ENCODE data around the gene HLA-DPB1. TPM values are rescaled to one million over a fixed set of nuclear protein-coding genes. Genes with fewer than 3 reads are reported as not detected.
"Not testable (repeated sequence)": the region's sequence is repeated elsewhere in the genome, so short reads cannot be mapped to it uniquely, and the experiment has no call there.

Gene HLA-DPB1
- total RNA-seq, 1 experiment from 2014 or later, result 29.3 TPM

DNA sequence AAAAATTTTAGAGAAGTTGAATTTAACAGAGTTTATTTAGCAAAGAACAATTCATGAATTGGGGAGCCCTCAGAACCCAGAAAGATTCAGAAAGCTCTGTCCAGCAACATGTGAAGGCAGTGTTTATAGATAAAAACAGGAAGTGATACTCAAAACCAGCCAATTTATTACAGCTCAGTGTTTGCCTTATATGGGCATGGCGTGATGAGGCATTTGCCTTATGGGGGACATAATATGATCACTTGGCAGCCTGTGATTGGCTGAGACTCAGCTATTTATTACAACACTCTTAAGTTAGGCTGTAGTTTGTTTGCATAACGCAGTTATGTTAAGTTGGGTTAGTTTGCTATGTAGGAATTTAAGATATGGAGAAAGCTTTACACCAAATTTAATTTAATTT lies 13.8 kb upstream of the HLA-DPB1 start:
- Histone ChIP-seq H3K27me3 (ENCODE audit: control insufficient read depth, insufficient read depth, low read length) (no peaks in the 10 kb centered on the region), H3K4me3 (ENCODE audit: insufficient read depth, low read depth, low read length) (no peak overlapping the region), H3K36me3 (replicated peaks; ENCODE audit: control insufficient read depth, insufficient read depth, low read length) (no peaks in the 10 kb centered on the region)
- no peak for DNase-seq

DNA sequence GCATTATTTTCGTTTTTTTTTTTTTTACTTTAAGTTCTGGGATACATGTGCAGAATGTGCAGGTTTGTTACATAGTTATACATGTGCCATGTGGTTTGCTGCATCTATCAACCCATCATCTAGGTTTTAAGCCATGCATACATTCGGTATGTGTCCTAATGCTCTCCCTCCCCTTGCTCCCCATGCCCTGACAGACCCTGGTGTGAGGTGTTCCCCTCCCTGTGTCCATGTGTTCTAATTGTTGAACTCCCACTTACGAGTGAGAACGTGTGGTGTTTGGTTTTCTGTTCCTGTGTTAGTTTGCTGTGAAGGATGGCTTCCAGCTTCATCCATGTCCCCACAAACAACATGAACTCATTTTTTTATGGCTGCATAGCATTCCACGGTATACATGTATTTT lies 12.4 kb upstream of the HLA-DPB1 start:
- not testable (repeated sequence) for H3K4me3 ChIP-seq (ENCODE audit: insufficient read depth, low read depth, low read length); DNase-seq; H3K27me3 ChIP-seq (ENCODE audit: control insufficient read depth, insufficient read depth, low read length); H3K36me3 ChIP-seq (replicated peaks; ENCODE audit: control insufficient read depth, insufficient read depth, low read length)

DNA sequence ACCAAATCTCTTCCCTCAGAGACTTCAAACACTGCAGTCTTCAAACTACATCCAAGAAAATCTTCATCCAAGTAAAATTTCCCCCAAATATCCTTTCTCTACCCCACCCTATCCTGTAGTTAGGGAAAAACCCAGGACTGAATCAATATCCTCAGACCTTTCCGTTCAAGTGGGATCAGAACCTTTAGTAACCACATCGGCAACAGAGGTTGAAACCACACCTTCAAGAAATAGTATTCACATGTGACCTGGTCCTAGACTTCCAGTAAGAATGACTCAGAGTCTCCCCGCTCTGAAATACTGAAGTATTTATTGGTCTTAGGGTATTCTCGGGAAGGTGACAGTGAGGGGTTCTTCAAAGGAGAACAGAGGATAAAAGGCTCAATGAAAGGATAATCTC lies 11.1 kb upstream of the HLA-DPB1 start:
- Histone ChIP-seq H3K4me3 (ENCODE audit: insufficient read depth, low read depth, low read length) (no peak overlapping the region), H3K36me3 (replicated peaks; ENCODE audit: control insufficient read depth, insufficient read depth, low read length) (no peaks in the 10 kb centered on the region), H3K27me3 (ENCODE audit: control insufficient read depth, insufficient read depth, low read length) (no peaks in the 10 kb centered on the region)
- DNase-seq, result no peak

DNA sequence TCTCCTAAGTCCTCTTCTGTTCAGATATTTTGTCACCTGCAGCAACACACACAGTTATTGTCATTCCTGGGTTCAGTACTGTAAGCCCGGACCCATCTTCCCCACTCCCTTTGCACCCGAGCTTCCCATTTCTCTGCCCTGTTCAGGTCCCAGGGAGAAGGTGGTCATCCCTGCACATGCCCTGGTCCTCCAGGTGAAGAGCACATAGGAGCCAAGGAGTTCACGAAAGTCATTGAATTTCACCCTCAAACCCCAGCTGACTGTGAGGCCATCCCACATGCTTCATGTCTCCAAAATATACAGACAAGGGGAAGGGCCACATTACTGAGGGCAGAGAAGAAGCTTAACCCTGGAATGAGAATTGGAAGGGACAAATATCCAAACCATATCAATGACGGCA lies 10.5 kb upstream of the HLA-DPB1 start:
- Histone ChIP-seq H3K36me3 (replicated peaks; ENCODE audit: control insufficient read depth, insufficient read depth, low read length) (no peaks in the 10 kb centered on the region), H3K27me3 (ENCODE audit: control insufficient read depth, insufficient read depth, low read length) (no peaks in the 10 kb centered on the region), H3K4me3 (ENCODE audit: insufficient read depth, low read depth, low read length) (no peak overlapping the region)
- DNase-seq, result no peak

DNA sequence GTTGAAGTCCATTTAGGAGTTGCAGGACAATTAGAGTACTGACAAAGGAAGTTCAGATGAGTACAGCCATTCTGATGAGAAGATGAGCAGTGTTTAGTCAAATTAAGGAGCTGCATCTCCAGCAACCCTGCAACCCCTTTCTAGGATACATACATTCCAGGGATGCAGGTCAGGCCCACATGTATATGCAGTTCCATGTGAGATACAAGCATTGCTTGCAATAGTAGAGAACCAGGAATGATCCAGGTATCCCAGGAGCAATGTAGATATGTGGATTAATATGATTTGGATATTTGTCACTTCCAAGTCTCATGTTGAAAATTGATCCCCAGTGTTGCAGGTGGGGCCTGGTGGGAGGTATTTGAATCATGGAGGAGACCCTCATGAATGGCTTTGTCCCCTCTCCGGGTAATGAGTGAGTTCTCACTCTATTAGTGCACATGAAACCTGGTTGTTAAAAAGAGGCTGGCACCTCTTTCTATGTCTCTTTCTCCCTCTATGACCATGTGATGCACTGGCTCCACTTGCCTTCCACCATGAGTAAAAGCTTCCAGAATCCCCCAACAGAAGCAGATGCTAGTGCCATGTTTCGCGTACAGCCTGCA lies 8.8 kb upstream of the HLA-DPB1 start:
- Histone ChIP-seq H3K4me3 (ENCODE audit: insufficient read depth, low read depth, low read length) (no peak overlapping the region), H3K27me3 (ENCODE audit: control insufficient read depth, insufficient read depth, low read length) (no peaks in the 10 kb centered on the region), H3K36me3 (replicated peaks; ENCODE audit: control insufficient read depth, insufficient read depth, low read length) (no peaks in the 10 kb centered on the region)
- DNase-seq, result no peak

DNA sequence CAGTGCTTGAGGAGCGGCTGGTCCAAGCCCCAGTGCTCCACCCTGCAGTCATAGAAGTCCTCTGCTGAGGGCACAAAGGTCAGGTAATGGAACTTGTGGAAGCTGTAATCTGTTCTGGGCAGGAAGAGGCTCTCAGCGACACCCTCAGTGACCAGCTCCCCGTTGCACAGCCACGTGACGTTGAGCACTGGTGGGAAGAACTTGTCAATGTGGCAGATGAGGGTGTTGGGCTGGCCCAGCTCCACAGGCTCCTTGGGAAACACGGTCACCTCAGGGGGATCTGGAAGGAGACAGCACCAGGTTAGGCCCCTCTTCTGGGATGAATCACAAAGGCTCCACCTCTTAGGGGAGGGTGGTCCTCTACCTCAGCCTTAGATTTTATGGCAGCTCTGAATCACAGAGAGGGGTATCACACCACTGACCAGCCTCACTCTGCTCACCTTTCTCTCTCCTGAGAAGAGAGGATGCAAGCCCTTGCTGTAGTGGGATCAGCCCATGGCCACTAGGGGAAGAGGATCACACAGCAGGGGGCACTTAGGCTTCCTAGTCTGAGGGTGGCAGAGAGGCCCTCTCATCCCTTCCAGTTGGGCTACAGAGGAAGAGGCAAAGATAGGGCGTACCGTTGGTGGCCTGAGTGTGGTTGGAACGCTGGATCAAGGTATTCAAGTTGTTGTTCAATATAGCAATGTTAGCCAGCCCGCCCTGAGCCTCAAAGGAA lies 6.6 kb upstream of the HLA-DPB1 start:
- no peak overlapping the region for H3K4me3 ChIP-seq (ENCODE audit: insufficient read depth, low read depth, low read length)
- H3K27me3 ChIP-seq (ENCODE audit: control insufficient read depth, insufficient read depth, low read length), result no peaks in the 10 kb centered on the region
- DNase-seq, result no peak
- no peaks in the 10 kb centered on the region for H3K36me3 ChIP-seq (replicated peaks; ENCODE audit: control insufficient read depth, insufficient read depth, low read length)

DNA sequence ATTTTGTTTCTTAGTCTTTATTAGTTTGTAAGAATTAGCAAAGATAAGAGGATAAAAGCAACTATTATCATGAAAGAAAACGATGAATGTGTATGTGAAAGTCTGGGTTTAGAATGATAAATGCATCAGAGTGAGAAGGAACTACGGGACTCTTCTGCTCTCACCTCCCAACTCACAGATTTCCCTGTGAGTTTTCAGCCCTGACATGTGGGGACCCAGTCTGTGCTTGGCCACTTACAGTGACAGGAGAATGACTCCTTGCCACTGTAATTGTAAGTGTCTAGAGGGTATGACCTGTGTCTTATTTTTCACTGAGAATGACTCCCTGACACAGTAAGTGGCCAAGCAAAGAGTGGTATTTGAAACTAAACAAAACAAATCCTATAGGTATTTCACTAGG lies 4.9 kb upstream of the HLA-DPB1 start:
- no peaks in the 10 kb centered on the region for H3K27me3 ChIP-seq (ENCODE audit: control insufficient read depth, insufficient read depth, low read length)
- no peak overlapping the region for H3K4me3 ChIP-seq (ENCODE audit: insufficient read depth, low read depth, low read length)
- no peak for DNase-seq
- no peaks in the 10 kb centered on the region for H3K36me3 ChIP-seq (replicated peaks; ENCODE audit: control insufficient read depth, insufficient read depth, low read length)

DNA sequence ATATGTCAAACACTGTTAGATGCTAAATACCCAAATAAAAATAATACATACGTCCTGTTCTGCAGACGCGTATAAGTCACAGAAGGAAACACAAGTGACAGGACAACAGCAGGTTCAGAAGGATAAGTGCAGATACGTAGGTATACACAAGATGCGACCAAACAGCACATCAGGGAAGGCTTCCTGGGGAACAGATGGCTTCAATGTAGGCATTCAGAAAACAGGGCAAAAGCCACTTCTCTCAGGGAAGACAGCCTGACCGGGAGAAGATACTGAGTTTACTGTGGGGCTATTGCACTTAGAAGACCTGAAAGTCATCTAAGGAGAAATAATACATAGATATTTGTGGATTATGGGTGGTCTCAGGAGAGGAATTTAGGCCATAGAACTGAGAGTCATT lies 4.2 kb upstream of the HLA-DPB1 start:
- Histone ChIP-seq H3K27me3 (ENCODE audit: control insufficient read depth, insufficient read depth, low read length) (no peaks in the 10 kb centered on the region), H3K36me3 (replicated peaks; ENCODE audit: control insufficient read depth, insufficient read depth, low read length) (no peaks in the 10 kb centered on the region), H3K4me3 (ENCODE audit: insufficient read depth, low read depth, low read length) (no peak overlapping the region)
- DNase-seq, result no peak

DNA sequence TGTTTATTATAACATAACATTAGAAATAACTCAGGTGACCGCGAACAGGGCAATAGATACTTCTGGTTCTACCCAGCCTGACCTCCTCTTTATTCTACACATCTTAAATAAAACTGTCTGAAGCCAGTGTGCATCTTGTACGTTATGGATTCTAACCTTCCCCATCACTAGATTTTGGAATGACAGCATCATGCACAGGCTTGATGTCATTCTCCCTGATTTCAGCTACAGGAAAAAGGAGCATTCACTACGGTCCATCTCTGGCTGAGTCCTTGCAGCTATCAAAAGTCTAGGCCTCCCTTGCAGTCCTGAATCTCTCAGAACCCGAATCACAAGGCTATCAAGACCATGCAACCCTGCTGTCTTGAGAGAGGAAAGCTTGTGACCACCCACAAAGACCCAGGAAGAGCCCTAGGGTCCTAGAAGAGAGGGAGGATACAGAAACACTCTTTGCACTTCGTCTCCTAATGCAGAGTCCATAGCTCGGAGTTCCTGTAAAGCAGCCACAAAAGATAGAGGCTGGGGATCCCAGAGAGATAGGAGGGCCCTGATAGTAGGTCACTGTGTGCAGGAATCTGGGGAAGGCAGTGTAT lies 3.2 kb upstream of the HLA-DPB1 start:
- Histone ChIP-seq H3K4me3 (ENCODE audit: insufficient read depth, low read depth, low read length) (no peak overlapping the region), H3K27me3 (ENCODE audit: control insufficient read depth, insufficient read depth, low read length) (no peaks in the 10 kb centered on the region), H3K36me3 (replicated peaks; ENCODE audit: control insufficient read depth, insufficient read depth, low read length) (no peaks in the 10 kb centered on the region)
- DNase-seq, result no peak

DNA sequence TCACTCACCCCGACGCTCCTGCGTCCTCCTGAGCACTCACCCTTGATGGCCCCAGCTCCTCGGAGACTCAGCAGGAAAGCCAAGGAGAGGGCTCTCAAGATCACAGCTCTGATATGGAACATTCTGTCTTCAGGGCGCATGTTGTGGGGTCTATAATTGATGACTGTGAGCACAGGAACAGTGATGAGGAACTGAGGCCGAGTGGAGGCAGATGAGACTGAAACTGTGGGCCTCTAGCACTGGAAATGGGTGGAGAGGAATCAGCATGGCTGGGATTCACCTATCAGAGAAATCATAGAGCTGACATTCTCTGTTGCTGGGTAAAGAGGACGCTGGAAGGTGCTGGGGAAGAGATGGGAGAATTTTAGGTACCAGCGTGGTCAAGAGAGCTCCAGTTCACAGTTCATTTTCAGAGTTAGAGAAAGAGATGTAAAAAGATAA lies 2.3 kb upstream of the HLA-DPB1 start, which contains the start of gene HLA-DPA1:
Gene HLA-DPA1, minus strand, starts transcription at position 219 of the 441 bp plus-strand sequence.
- no peaks in the 10 kb centered on the region for H3K27me3 ChIP-seq (ENCODE audit: control insufficient read depth, insufficient read depth, low read length)
- peak; percentile 67 for DNase-seq
- no peaks in the 10 kb centered on the region for H3K36me3 ChIP-seq (replicated peaks; ENCODE audit: control insufficient read depth, insufficient read depth, low read length)
- no peak within 1 kb of the TSS for H3K4me3 ChIP-seq (ENCODE audit: insufficient read depth, low read depth, low read length)

DNA sequence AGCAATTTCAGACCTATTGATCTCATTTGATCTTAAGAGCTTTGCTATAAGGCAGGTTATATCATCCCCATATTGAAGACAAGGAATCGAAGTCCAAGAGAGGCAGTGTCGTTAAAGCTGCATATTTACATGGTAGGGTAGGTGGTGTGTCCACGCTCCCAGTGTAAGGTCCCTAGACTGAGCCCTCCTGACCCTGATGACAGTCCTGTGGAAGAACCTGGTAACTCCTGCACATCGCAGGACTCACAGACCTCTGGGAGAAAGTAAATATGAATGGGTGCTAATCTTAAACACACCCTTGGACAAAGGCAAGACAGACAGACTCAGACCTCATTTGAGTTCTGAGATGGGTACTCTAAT lies 602 bp upstream of the HLA-DPB1 start:
- H3K27me3 ChIP-seq (ENCODE audit: control insufficient read depth, insufficient read depth, low read length), result no peaks in the 10 kb centered on the region
- H3K4me3 ChIP-seq (ENCODE audit: insufficient read depth, low read depth, low read length), result no peak overlapping the region
- no peak for DNase-seq
- H3K36me3 ChIP-seq (replicated peaks; ENCODE audit: control insufficient read depth, insufficient read depth, low read length), result no peaks in the 10 kb centered on the region

DNA sequence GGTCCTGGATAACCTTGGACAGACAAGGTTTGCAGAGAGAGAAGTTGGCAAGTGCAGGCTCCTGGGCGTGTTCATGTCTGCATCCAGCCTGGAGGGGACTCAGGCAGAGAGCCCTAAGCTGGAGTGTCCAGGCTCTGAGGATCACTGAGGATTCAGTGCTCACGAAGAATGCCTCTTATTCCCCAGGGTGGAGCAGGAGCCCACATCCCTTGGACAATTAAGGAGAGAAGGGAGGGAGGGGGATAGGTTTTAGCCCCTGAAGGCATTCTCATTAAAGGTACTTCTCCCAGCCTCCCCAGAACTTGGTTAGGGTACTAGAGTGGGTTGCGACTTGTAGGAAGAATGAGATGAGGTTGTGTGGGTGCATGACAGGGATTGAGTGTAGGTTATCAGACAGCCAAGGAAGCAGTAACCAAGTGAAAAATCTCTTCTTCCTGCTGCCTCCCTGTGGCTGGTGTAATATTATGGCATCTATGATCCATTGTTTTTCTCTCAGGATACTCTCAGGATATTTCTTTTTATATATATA lies 680 bp downstream of the HLA-DPB1 start:
- Histone ChIP-seq H3K27me3 (ENCODE audit: control insufficient read depth, insufficient read depth, low read length) (no peaks in the 10 kb centered on the region), H3K4me3 (ENCODE audit: insufficient read depth, low read depth, low read length) (no peak overlapping the region), H3K36me3 (replicated peaks; ENCODE audit: control insufficient read depth, insufficient read depth, low read length) (no peaks in the 10 kb centered on the region)
- DNase-seq, result no peak

DNA sequence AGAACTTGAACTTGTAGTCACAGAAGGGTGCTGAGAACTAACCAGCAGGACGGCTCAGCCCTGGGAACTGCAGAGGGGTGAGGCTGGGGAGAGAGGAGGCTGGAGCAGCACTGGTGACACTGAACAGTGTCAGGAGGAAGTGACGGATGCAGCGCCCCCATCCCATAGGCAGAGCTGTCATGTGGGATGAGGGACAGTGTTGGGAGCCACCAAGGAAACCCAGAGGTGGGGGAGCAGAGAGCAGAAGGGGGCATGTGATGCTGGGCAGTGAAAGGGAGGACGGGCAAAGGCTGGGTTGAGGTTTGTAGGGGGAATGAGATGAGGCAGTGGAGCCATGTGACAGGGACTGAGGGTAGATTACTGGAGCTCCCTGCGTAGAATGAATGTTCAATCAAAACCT lies 2.1 kb downstream of the HLA-DPB1 start:
- Histone ChIP-seq H3K27me3 (ENCODE audit: control insufficient read depth, insufficient read depth, low read length) (no peaks in the 10 kb centered on the region), H3K36me3 (replicated peaks; ENCODE audit: control insufficient read depth, insufficient read depth, low read length) (no peaks in the 10 kb centered on the region), H3K4me3 (ENCODE audit: insufficient read depth, low read depth, low read length) (no peak overlapping the region)
- DNase-seq, result no peak

DNA sequence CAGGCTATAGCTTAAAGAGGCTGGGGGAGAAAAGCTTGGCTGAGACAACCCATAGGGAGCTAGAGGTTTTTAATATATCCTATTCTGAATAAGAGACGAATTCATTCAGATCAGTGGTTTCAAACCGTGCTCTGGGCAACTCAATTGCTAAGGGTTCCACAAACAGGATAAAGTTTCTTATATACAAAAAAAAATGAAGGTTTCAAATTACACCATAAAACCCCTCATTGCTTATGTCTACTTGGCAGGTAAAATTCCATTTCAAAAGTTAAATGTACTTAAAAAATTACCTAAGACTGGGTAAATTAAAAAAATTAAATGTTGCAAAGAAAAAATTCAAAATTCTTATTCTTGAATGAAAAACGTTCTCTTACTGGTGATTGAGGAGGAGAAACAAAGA lies 2.7 kb downstream of the HLA-DPB1 start:
- Histone ChIP-seq H3K27me3 (ENCODE audit: control insufficient read depth, insufficient read depth, low read length) (no peaks in the 10 kb centered on the region), H3K4me3 (ENCODE audit: insufficient read depth, low read depth, low read length) (no peak overlapping the region)
- no peak for DNase-seq

DNA sequence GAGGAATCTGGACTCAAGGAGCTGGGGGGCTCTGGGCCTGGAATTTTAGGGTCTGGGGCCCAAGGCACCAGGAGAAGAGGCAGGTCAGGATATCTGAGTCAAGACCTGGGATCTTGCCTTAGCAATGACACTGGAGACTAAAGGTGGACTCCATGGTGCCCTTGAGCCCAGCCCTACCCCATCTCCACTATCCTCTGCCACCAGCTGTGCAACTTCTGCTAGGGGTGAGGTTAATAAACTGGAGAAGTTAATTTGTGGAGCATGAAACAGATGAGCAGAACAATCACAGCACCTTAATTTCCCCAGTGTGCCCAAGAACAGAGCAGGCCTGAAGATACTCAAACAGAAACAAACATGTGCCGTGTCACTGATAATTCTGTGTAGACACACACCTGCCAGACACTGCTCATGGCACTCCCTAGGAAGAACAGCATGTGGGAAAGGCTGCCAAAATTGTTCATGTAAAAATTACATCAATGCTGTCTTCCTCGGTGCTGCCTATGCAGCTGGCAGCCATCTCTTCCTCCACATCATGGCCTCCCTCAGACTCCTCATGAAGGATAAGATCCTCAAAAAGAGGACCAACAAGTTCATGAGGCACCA lies 3.2 kb downstream of the HLA-DPB1 start:
- H3K36me3 ChIP-seq (replicated peaks; ENCODE audit: control insufficient read depth, insufficient read depth, low read length), result no peaks in the 10 kb centered on the region; the same call in 1 of the 2 replicates
- no peaks in the 10 kb centered on the region for H3K27me3 ChIP-seq (ENCODE audit: control insufficient read depth, insufficient read depth, low read length)
- no peak for DNase-seq
- H3K4me3 ChIP-seq (ENCODE audit: insufficient read depth, low read depth, low read length), result no peak overlapping the region

More for the DNA sequence above, 2.7 kb downstream of the HLA-DPB1 start:
- H3K36me3 ChIP-seq (replicated peaks; ENCODE audit: control insufficient read depth, insufficient read depth, low read length), result no peaks in the 10 kb centered on the region; the same call in 1 of the 2 replicates
